Uterus (tissue), 4 donors: ENCODE data around the gene MAPRE2. TPM values are rescaled to one million over a fixed set of nuclear protein-coding genes. Genes with fewer than 3 reads are reported as not detected.

Experiments used
- DNase-seq, 2 donors: peaks; one replicate each; pipeline ENCODE4 v3.0.0-alpha.2; 2019 to 2020
- H3K27ac ChIP-seq, 2 donors: fragments of 200-600 bp; sonication (generic); 1 replicate in 1 of 2; 2 replicates in 1 of 2; pipeline ENCODE4 v1.5.1; 2016 to 2018
- H3K27me3 ChIP-seq, 2 donors: fragments of 200-600 bp; sonication (generic); one replicate each; pipeline ENCODE4 v1.5.1; 2018 to 2019; ENCODE audit warnings: control low read depth in 1 of 2
- H3K36me3 ChIP-seq, 2 donors: fragments of 200-600 bp; sonication (generic); one replicate each; pipeline ENCODE4 v1.5.1; 2019; ENCODE audit warnings: control low read depth in 1 of 2
- H3K4me1 ChIP-seq, 2 donors: fragments of 200-600 bp; sonication (generic); one replicate each; pipeline ENCODE4 v1.5.1; 2018 to 2019; ENCODE audit warnings: control low read depth in 1 of 2
- H3K4me3 ChIP-seq, 2 donors: fragments of 200-600 bp; sonication (generic); 1 replicate in 1 of 2; 2 replicates in 1 of 2; pipeline ENCODE4 v1.5.1; 2018 to 2019; ENCODE audit warnings: mild to moderate bottlenecking in 1 of 2
- H3K9me3 ChIP-seq, 2 donors: fragments of 200-600 bp; sonication (generic); one replicate each; pipeline ENCODE4 v1.5.1; 2019; ENCODE audit warnings: control low read depth in 1 of 2
- POLR2A ChIP-seq, 2 donors: fragments of 450-650 bp; IDR thresholded peaks; one replicate each; pipeline ENCODE4 v1.6.1; 2016; ENCODE audit warnings: antibody characterized with exemption in 2 of 2, mild to moderate bottlenecking in 1 of 2, moderate library complexity in 1 of 2
- intact Hi-C: fragments of 100-400 bp; cut with DNase I; formaldehyde crosslinking; loops from one replicate; pipeline ENCODE4 v1.15.1; 2023; ENCODE audit warnings: low total_unique reads
- total RNA-seq, 4 donors: library from RNA; depleted of rRNA in 3 of 4; stranded (reverse); fragments of >200 nt in 3 of 4; gene quantifications; one replicate each; pipeline versions ENCODE4 v1.1.0 to v1.2.4, GENCODE V29; 2014 to 2023
- TF ChIP-seq, protein P1 (sequence below), 4 experiments: fragments of 200-600 bp in 2 of 4; fragments of 450-650 bp in 2 of 4; sonication (generic) in 2 of 4; IDR thresholded peaks; one replicate each; pipeline ENCODE4 v1.5.1; 2016 to 2019; ENCODE audit warnings: antibody characterized with exemption in 4 of 4, mild to moderate bottlenecking in 2 of 4, moderate library complexity in 1 of 4
- donor health status: DM: yes; HTN: yes; CAD: no.

The MAPRE2 gene
- total RNA-seq, 4 donors from 2014 or later = 7.4 to 29.8 (median 21.7) TPM

GRCh38 chr18:35161934-35162333, 120.7 kb downstream of the MAPRE2 start:
- Histone ChIP-seq H3K9me3 (no peaks in the 10 kb centered on the region), H3K4me1 (no peaks in the 10 kb centered on the region), H3K27ac (no peak overlapping the region), H3K27me3 (no peaks in the 10 kb centered on the region), H3K4me3 (no peak overlapping the region), H3K36me3 (no peaks in the 10 kb centered on the region)
- intact Hi-C loops = no loop called here
- no peak for DNase-seq
- TF ChIP-seq, protein P1, sequence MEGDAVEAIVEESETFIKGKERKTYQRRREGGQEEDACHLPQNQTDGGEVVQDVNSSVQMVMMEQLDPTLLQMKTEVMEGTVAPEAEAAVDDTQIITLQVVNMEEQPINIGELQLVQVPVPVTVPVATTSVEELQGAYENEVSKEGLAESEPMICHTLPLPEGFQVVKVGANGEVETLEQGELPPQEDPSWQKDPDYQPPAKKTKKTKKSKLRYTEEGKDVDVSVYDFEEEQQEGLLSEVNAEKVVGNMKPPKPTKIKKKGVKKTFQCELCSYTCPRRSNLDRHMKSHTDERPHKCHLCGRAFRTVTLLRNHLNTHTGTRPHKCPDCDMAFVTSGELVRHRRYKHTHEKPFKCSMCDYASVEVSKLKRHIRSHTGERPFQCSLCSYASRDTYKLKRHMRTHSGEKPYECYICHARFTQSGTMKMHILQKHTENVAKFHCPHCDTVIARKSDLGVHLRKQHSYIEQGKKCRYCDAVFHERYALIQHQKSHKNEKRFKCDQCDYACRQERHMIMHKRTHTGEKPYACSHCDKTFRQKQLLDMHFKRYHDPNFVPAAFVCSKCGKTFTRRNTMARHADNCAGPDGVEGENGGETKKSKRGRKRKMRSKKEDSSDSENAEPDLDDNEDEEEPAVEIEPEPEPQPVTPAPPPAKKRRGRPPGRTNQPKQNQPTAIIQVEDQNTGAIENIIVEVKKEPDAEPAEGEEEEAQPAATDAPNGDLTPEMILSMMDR (IDR thresholded peaks at IDR 0.05) = no peak
- TF ChIP-seq POLR2A (IDR thresholded peaks at IDR 0.05) = no peak

GRCh38 chr18:35163014-35163539, 121.9 kb downstream of the MAPRE2 start:
- no peak overlapping the region for H3K27ac ChIP-seq
- TF ChIP-seq, protein P1 (IDR thresholded peaks at IDR 0.05) = no peak
- TF ChIP-seq POLR2A (IDR thresholded peaks at IDR 0.05) = no peak
- DNase-seq = no peak

DNA sequence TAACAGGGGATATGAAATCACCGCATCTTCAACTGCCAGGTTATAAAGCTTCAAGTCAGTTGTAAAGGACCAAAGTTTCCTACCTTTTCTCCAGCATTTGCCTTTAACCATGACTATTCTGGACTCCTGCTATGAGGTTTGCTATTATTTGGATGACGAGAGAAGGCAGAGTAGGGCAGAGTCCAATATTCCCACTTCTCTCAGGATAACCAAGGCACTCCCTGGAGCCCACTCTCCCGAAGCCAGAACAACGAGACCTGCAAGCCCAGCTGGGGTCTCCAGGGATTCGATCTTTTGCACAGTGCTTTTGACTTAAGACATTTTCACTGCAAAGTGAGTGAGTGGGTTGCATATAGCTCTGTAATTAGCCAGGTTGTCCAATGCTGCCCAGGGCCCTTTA, 122.5 kb downstream of the MAPRE2 start:
- H3K27ac ChIP-seq = no peak overlapping the region
- TF ChIP-seq POLR2A (IDR thresholded peaks at IDR 0.05) = no peak
- TF ChIP-seq, protein P1 (IDR thresholded peaks at IDR 0.05) = no peak

More at GRCh38 chr18:35163014-35163539, 121.9 kb downstream of the MAPRE2 start:
- intact Hi-C loops = no loop called here
- no peak overlapping the region for H3K4me3 ChIP-seq
- H3K4me1 ChIP-seq = no peaks in the 10 kb centered on the region
- H3K36me3 ChIP-seq = no peaks in the 10 kb centered on the region
- no peaks in the 10 kb centered on the region for H3K9me3 ChIP-seq
- H3K27me3 ChIP-seq = no peaks in the 10 kb centered on the region

DNA sequence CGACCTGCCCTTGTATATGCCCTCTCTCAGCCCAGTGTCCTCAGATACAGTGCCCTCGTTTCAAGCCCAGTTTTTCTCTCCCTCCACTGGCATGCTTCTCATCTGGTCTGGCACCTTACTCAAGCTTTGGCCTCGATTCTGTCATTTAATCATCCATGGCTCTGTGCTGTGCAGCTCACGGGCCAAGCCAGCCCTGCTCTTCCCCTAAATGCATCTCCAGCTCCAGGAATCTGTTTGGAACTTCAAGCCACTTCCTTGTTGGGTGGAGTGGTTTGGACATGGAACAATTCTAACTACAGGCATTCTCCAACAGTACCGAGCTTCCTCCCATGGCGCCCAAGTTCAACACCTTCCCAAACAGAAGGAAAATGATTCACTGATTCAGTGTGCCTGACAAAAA, 122.9 kb downstream of the MAPRE2 start:
- Histone ChIP-seq H3K9me3 (no peaks in the 10 kb centered on the region), H3K27ac (no peak overlapping the region), H3K4me1 (no peaks in the 10 kb centered on the region), H3K36me3 (no peaks in the 10 kb centered on the region), H3K27me3 (no peaks in the 10 kb centered on the region), H3K4me3 (no peak overlapping the region)
- intact Hi-C loops = no loop called here
- no peak for DNase-seq
- TF ChIP-seq POLR2A (IDR thresholded peaks at IDR 0.05) = no peak
- TF ChIP-seq, protein P1 (IDR thresholded peaks at IDR 0.05) = no peak

More for the DNA sequence above, 122.5 kb downstream of the MAPRE2 start:
- DNase-seq = no peak
- Histone ChIP-seq H3K4me1 (no peaks in the 10 kb centered on the region), H3K9me3 (no peaks in the 10 kb centered on the region), H3K36me3 (no peaks in the 10 kb centered on the region), H3K4me3 (no peak overlapping the region), H3K27me3 (no peaks in the 10 kb centered on the region)
- intact Hi-C loops = no loop called here

DNA sequence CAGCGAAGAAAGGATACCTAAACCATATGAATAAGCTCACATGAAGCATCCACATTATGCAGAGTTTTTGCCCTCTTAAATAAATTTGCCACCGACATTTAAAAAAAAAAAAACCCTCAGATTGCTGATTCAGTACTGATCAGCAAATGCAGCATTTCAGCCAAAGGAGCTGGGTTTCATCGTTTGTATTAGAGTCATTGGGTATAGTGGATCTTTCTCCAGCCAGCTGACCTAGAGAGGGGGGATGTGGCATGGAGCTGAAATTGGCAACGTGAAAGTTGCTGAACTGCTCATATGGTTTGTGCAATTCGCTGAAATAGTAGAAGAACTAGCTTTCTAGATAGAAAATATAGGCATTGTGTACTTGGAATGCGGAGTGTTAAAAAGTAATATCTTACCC, 126.1 kb downstream of the MAPRE2 start:
- Histone ChIP-seq H3K36me3 (no peaks in the 10 kb centered on the region), H3K4me1 (no peaks in the 10 kb centered on the region), H3K9me3 (no peaks in the 10 kb centered on the region), H3K27ac (no peak overlapping the region), H3K4me3 (no peak overlapping the region), H3K27me3 (no peaks in the 10 kb centered on the region)
- TF ChIP-seq POLR2A (IDR thresholded peaks at IDR 0.05) = no peak
- TF ChIP-seq, protein P1 (IDR thresholded peaks at IDR 0.05) = no peak
- DNase-seq = no peak
- intact Hi-C loops = no loop called here
